Epidermal melanocyte (primary cell): ENCODE data around the gene SHC3.

Experiments used
- DNase-seq: peaks from one replicate; pipeline ENCODE4 v3.0.0; 2011; ENCODE audit warnings: low spot score; ENCODE audit not compliant: insufficient read length

The SHC3 gene

GRCh38 chr9:89025553-89025952 lies 153.1 kb downstream of the SHC3 start:
- no peak for DNase-seq

- DNase-seq: no peak
These were observed 153.9 kb downstream of the SHC3 start for GRCh38 chr9:89024727-89025126.

GRCh38 chr9:89023740-89024139 lies 154.9 kb downstream of the SHC3 start:
- no peak for DNase-seq

- DNase-seq: no peak
These were observed 155.7 kb downstream of the SHC3 start for GRCh38 chr9:89022902-89023301.

- DNase-seq: no peak
These were observed 156.4 kb downstream of the SHC3 start for GRCh38 chr9:89022001-89022759.

- DNase-seq: no peak
These were observed 157.3 kb downstream of the SHC3 start for GRCh38 chr9:89021154-89021803.

GRCh38 chr9:89020754-89021153 lies 157.9 kb downstream of the SHC3 start:
- DNase-seq: no peak

GRCh38 chr9:89015336-89015735 lies 163.3 kb downstream of the SHC3 start:
- no peak for DNase-seq

- DNase-seq: no peak
These were observed 164.5 kb downstream of the SHC3 start for GRCh38 chr9:89014153-89014552.

- DNase-seq: no peak
These were observed 165.0 kb downstream of the SHC3 start for GRCh38 chr9:89013660-89014059.

- no peak for DNase-seq
These were observed 166.2 kb downstream of the SHC3 start for GRCh38 chr9:89012294-89013042.

GRCh38 chr9:89011683-89012082 lies 166.9 kb downstream of the SHC3 start:
- DNase-seq: no peak

GRCh38 chr9:89010526-89011111 lies 168.0 kb downstream of the SHC3 start:
- no peak for DNase-seq

GRCh38 chr9:89010056-89010455 lies 168.6 kb downstream of the SHC3 start:
- DNase-seq: no peak

- DNase-seq: no peak
These were observed 169.1 kb downstream of the SHC3 start for GRCh38 chr9:89009546-89009840.

- no peak for DNase-seq
These were observed 169.7 kb downstream of the SHC3 start for GRCh38 chr9:89008744-89009545.

- DNase-seq: no peak
These were observed 170.4 kb downstream of the SHC3 start for GRCh38 chr9:89008055-89008743.

GRCh38 chr9:89006996-89007967 lies 171.3 kb downstream of the SHC3 start:
- DNase-seq: no peak

GRCh38 chr9:89006267-89006666 lies 172.4 kb downstream of the SHC3 start:
- no peak for DNase-seq

GRCh38 chr9:89005323-89005722 lies 173.3 kb downstream of the SHC3 start:
- no peak for DNase-seq
